Upper lobe of left lung (tissue), 4 donors: ENCODE measurements around the gene PAMR1.

Experiments used
- CTCF ChIP-seq, 6 experiments: fragments of 450-650 bp in 4 of 6; fragments of 200-600 bp in 2 of 6; sonication (generic) in 2 of 6; IDR thresholded peaks; one replicate each; pipeline ENCODE4 v1.5.1; 2016 to 2019; ENCODE audit warnings: antibody characterized with exemption in 6 of 6
- POLR2A ChIP-seq, 4 donors: fragments of 450-650 bp; IDR thresholded peaks; one replicate each; pipeline ENCODE4 v1.5.1; 2016 to 2017; ENCODE audit warnings: antibody characterized with exemption in 4 of 4, mild to moderate bottlenecking in 2 of 4
- POLR2AphosphoS5 ChIP-seq, 2 donors: sonication (generic); formaldehyde crosslinking; IDR thresholded peaks; one replicate each; pipeline ENCODE4 v1.5.1; 2017; ENCODE audit warnings: antibody characterized with exemption in 2 of 2

- TF ChIP-seq CTCF (IDR thresholded peaks at IDR 0.05) (no peak), POLR2A (IDR thresholded peaks at IDR 0.05) (no peak), POLR2AphosphoS5 (IDR thresholded peaks at IDR 0.05) (no peak)
These were observed 34.1 kb downstream of the PAMR1 start for GRCh38 chr11:35491231-35491871.
